ENCODE data around the gene IRGC.

Gene IRGC

GRCh38 chr19:43767818-43768217 is 51.9 kb downstream of the IRGC start:
- H3K4me1 ChIP-seq (ENCODE audit: control insufficient read depth in 1 of 2, insufficient read depth in 1 of 2, low read depth in 1 of 2, low read length in 1 of 2) = peaks cover 55 to 59% of the 10 kb centered on the region in 2 experiments
- H3K9me3 ChIP-seq = no peaks in the 10 kb centered on the region
- TF ChIP-seq CTCF (IDR thresholded peaks at IDR 0.05) = no peak
- H3K36me3 ChIP-seq = no peaks in the 10 kb centered on the region
- H3K4me3 ChIP-seq (ENCODE audit: low read depth in 1 of 2, low read length in 1 of 2) = peak overlapping the region; percentile 21 to 50
- peak overlapping the region; percentile 84 for H3K27ac ChIP-seq
- no peaks in the 10 kb centered on the region for H3K27me3 ChIP-seq

GRCh38 chr19:43768273-43769050 is 52.6 kb downstream of the IRGC start:
- peak overlapping the region; percentile 84 for H3K27ac ChIP-seq
- H3K36me3 ChIP-seq = no peaks in the 10 kb centered on the region
- H3K4me1 ChIP-seq (ENCODE audit: control insufficient read depth in 1 of 2, insufficient read depth in 1 of 2, low read depth in 1 of 2, low read length in 1 of 2) = peaks cover 56 to 61% of the 10 kb centered on the region in 2 experiments
- no peak for TF ChIP-seq CTCF (IDR thresholded peaks at IDR 0.05)
- no peaks in the 10 kb centered on the region for H3K9me3 ChIP-seq
- no peaks in the 10 kb centered on the region for H3K27me3 ChIP-seq
- H3K4me3 ChIP-seq (ENCODE audit: low read depth in 1 of 2, low read length in 1 of 2) = peak overlapping the region; percentile 21 to 50

GRCh38 chr19:43769256-43769655 is 53.4 kb downstream of the IRGC start:
- Histone ChIP-seq H3K4me3 (ENCODE audit: low read depth in 1 of 2, low read length in 1 of 2) (peak overlapping the region; percentile 21 to 50), H3K27ac (peak overlapping the region; percentile 84), H3K36me3 (no peaks in the 10 kb centered on the region), H3K27me3 (no peaks in the 10 kb centered on the region), H3K9me3 (no peaks in the 10 kb centered on the region), H3K4me1 (ENCODE audit: control insufficient read depth in 1 of 2, insufficient read depth in 1 of 2, low read depth in 1 of 2, low read length in 1 of 2) (peaks cover 64 to 69% of the 10 kb centered on the region in 2 experiments)
- TF ChIP-seq CTCF (IDR thresholded peaks at IDR 0.05) = no peak

Measured in neutrophil (primary cell).